DMS 273 treated with DMSO at 0.1 percent for 48 hours (cell line): ENCODE measurements around the gene TMEM100.
"Not testable (repeated sequence)": the region's sequence is repeated elsewhere in the genome, so short reads cannot be mapped to it uniquely, and the experiment has no call there.

Experiments
- DNase-seq: peaks from one replicate; lab custom pipeline; 2025; lab: John Stamatoyannopoulos, UW

The TMEM100 gene

DNA sequence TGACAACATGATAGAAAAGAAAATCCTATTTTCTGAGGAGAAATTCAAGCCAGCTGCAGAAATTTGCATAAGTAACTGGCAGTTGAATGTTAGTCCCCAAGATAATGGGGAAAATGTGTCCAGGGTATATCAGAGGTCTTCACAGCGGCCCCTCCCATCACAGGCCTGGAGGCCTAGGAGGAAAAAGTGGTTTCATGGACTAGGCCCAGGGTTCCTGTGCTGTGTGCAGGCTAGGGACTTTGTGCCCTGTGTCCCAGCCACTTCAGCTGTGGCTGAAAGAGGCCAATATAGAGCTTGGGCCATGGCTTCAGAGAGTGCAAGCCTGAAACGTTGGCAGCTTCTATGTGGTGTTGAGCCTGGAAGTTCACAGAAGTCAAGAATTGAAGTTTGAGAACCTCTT lies 35.6 kb downstream of the TMEM100 start:
- no peak for DNase-seq

DNA sequence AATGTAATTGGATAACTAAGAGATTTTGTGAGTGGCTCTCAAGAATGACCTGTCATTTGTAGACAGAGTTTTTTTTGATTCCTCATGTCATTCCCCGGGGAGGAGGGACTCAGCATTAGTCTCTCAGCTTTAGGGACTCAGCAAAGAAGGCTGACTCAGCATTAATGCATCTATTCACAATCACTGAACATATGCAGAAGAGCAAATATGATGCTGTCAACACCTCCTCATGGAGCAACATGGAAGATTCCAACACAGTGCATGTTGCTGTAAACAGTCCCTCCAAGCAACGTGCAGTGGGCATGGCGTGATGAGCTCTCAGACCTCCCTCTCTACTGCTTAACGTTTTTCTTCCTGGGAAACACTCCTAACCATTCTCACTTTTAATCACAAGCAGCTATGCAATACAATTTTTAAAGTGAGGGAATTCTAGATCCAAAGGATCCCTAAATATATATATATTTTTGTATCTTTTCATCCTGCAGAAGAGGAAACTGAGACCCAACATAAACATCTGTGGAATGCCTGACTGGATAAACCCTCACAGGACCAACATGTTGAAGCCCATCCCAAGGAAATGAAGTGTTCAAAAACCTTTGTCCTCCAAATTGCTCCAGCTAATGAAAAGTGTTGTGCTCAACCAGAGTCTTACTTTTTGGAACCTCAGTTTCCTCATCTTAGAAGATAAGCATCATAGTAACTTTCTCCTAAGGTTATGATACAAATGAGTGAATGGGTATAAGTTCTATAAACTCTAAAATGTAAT lies 38.9 kb downstream of the TMEM100 start:
- no peak for DNase-seq

DNA sequence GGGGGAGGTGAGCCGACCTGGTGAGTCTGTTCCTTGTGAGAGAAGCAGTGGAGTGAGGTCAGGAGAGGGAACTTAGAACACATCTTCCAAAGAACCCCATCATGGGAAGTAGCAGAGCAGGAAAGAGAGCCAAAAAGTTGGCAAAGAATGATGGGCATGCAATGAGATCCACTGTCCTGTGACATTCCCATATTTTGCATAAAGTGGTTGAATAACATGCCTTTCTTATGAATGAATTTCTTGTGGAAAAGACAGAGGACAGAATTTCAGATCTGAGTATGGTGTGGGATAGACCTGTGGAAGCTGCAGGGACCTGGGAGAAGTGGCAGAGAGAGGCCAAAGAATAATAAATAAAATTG lies 41.3 kb downstream of the TMEM100 start:
- DNase-seq, result no peak

DNA sequence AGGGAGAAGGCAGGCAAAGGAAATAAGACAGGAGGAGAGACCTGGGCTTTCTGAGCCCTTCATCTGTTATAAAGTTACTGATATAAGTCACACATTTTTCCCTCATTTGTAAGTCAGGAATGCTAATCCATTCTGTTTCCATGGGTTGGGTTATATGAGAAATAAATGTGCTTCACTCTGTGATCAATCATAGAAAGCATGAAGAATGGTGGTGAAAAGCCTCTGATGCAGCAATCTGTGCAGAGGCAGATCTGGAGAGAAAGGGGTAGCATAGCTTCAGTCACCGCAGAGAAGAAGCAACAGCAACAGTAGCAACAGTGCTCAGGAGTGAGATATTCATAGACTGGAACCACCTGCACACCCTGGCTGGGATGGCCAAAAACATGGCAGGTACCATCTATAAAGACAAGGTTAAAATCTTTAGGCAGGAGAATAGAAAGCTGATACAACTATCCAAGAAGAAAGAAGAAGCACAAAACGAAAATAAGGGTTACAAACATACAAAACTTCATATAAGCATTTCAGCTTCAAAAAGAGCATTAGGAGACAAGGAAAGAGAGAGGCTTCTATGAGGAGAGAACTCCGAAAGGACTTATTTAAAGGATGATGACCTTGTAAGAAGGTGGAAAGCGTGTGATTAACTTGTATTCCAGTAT lies 41.9 kb downstream of the TMEM100 start:
- no peak for DNase-seq

DNA sequence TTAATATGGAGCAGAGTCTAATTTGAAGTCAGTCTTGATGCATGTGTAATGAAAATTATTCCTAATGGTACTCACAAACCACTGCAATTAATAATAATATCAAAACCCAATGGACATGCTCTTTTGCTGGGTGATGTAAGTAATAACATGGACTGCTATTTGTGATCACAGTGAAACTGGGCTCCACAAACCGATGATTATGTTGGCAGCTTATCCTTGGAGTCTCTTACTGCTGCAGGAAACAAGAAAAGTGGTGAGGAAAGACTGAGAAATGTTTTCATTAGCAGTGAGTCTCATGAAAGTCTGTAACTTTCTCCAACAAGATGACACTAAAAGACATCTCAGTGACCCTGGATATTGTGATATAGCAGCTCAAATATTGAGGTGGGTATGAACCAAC lies 45.2 kb downstream of the TMEM100 start:
- DNase-seq, result no peak

DNA sequence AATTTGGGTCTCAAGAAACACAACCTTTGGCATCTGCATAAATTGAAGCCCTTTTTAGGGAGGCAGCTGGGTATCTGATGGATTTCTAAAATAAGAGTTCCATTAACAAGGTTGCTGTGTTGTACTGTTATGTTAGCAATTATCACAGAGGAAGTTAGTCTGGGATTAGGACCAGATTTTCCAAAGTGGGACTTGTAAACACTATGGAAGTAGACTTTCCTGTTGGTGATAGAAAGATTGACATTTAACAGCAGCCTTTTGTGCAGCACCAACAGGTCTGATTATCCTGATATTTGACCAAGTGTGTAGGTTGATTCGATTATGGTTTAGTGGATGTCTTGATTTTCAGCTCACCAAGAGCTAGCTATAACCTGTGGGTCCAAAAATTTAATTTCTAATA lies 46.4 kb downstream of the TMEM100 start:
- DNase-seq, result no peak

DNA sequence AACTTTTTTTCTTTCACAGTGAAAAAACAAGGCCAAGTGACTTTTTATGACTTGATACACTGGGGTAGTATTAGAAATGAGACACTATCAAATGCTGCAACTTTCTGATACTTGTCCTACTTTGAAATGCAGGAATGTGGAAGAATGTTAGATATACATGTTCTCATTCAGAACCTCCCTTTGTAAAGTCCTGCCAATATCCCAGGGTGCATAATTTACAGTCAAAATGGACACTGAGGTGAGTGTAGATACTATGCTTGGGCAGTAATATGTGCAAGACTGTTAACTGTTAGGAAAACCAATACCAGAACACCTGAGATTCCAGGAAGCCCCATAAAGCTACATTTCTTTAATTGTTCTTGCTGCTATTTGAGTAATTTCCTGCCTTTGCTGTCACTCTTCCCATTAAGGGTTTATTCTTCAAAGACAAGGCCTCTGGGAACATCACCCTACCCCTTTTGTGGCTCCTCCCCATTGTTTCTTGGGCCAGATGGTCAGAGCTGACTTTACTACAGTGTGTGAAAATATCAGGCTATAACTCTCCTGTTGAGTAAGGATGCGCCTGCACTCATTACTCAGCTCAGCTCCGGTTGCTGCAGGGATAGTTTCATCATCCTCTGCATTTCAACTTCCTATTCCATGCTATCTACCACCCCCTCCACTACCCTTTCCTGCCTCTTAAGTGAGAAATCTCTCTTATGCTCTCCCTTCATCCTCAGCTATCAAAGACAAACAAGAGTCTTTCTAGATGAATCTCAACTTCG lies 48.7 kb downstream of the TMEM100 start:
- no peak for DNase-seq

DNA sequence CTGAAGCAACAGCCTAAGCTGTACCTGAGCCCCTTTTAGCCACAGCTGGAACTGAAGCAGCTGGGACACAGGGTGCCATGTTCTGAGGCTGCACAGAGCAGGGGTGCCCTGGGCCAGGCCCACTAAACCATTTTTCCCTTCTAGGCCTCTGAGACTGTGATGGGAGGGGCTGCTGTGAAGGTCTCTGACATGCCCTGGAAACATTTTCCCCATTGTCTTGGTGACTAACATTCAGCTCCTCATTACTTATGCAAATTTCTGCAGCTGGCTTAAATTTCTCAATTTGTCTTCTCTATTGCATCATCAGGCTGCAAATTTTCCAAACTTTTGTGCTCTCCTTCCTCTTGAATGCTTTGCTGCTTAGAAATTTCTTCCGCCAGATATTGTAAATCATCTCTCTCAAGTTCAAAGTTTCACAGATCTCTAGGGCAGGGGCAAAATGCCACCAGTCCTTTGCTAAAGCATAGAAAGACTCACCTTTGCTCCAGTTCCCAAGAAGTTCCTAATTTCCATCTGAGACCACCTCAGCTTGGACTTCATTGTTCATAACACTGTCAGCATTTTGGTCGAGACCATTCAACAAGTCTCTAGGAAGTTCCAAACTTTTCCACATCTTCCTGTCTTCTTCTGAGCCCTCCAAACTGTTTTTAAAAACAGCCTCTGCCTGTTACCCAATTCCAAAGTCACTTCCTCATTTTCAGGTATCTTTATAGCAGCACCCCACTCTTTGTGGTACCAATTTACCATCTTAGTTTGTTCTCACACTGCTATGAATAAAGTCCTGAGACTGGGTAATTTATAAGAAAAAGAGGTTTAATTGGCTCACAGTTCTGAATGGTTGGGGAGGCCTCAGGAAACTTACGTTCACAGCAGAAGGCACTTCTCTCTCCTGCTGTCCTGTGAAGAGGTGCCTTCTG lies 49.8 kb downstream of the TMEM100 start:
- DNase-seq, result no peak

DNA sequence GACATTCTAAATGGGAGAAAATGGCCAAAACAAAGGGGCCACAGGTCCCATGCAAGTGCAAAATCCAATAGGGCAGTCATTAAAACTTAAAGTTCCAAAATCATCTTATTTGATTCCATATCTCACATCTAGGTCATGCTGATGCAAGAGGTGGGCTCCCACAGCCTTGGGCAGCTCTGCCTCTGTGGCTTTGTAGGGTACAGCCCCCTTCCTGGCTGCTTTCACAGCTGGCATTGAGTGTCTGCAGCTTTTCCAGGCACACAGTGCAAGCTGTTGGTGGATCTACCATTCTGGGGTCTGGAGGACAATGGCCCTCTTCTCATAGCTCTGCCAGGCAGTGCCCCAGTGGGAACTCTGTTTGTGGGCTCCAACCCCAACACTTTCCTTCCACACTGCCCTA lies 50.7 kb downstream of the TMEM100 start:
- DNase-seq, result not testable (repeated sequence)
